T-helper 17 cell (primary cell): ENCODE results near the gene MRPL33. TPM values are rescaled to one million over a fixed set of nuclear protein-coding genes. Genes with fewer than 3 reads are reported as not detected.

Experiments
- ATAC-seq: fragments of 150-1000 bp; cut with Tn5 transposase; 2 replicates; pipeline ENCODE4 v1.10.0; 2021; ENCODE audit warnings: mild to moderate bottlenecking, moderate library complexity
- DNase-seq, 3 donors: peaks; one replicate each; pipeline versions ENCODE4 v3.0.0 to v3.0.0-alpha.2; 2020 to 2021
- H3K9me3 ChIP-seq: one replicate; pipeline ENCODE4 v1.7.0; 2013; ENCODE audit warnings: low read length, mild to moderate bottlenecking; ENCODE audit not compliant: control insufficient read depth, poor library complexity, severe bottlenecking
- H3K27ac Mint-ChIP-seq: one replicate; pipeline ENCODE4 v1.8.0; 2022; ENCODE audit warnings: mild to moderate bottlenecking, moderate library complexity, mixed read lengths
- H3K27me3 Mint-ChIP-seq: one replicate; pipeline ENCODE4 v1.8.0; 2022; ENCODE audit warnings: mixed read lengths
- H3K36me3 Mint-ChIP-seq: one replicate; pipeline ENCODE4 v1.8.0; 2022; ENCODE audit warnings: low read depth, mixed read lengths
- H3K4me1 Mint-ChIP-seq: one replicate; pipeline ENCODE4 v1.8.0; 2022; ENCODE audit warnings: mild to moderate bottlenecking, mixed read lengths
- H3K4me3 Mint-ChIP-seq: one replicate; pipeline ENCODE4 v1.8.0; 2022; ENCODE audit warnings: mild to moderate bottlenecking, moderate library complexity, mixed read lengths
- total RNA-seq, 4 donors: library from RNA in 2 of 4; stranded (reverse) in 2 of 4; gene quantifications; one replicate each; pipeline ENCODE4 v1.2.3 and lab custom pipeline; 2022 to 2026

The MRPL33 gene
- total RNA-seq, 2 donors from 2014 or later = 24.6 to 38.9 TPM

- Mint-ChIP-seq H3K27ac (no peak overlapping the region), H3K36me3 (no peaks in the 10 kb centered on the region), H3K4me3 (no peak overlapping the region), H3K4me1 (no peaks in the 10 kb centered on the region), H3K27me3 (peaks cover 10% of the 10 kb centered on the region)
- no peaks in the 10 kb centered on the region for H3K9me3 ChIP-seq
- ATAC-seq (no peak), DNase-seq (no peak)
Observed at GRCh38 chr2:27809761-27810241, 38.3 kb downstream of the MRPL33 start.

- DNase-seq (no peak), ATAC-seq (no peak)
- H3K27ac Mint-ChIP-seq = peak overlapping the region; percentile 46
- peaks cover 10% of the 10 kb centered on the region for H3K27me3 Mint-ChIP-seq
- H3K36me3 Mint-ChIP-seq = no peaks in the 10 kb centered on the region
- no peaks in the 10 kb centered on the region for H3K9me3 ChIP-seq
- H3K4me3 Mint-ChIP-seq = no peak overlapping the region
- H3K4me1 Mint-ChIP-seq = no peaks in the 10 kb centered on the region
Observed at GRCh38 chr2:27810455-27810854, 38.9 kb downstream of the MRPL33 start.

GRCh38 chr2:27811768-27812167, 40.2 kb downstream of the MRPL33 start:
- Mint-ChIP-seq H3K27me3 (peaks cover 10% of the 10 kb centered on the region), H3K4me3 (no peak overlapping the region)

GRCh38 chr2:27814758-27815157, 43.2 kb downstream of the MRPL33 start:
- H3K36me3 Mint-ChIP-seq = no peaks in the 10 kb centered on the region
- no peaks in the 10 kb centered on the region for H3K4me1 Mint-ChIP-seq
- H3K27me3 Mint-ChIP-seq = peaks cover 10% of the 10 kb centered on the region
- DNase-seq (no peak), ATAC-seq (no peak)
- H3K27ac Mint-ChIP-seq = no peak overlapping the region
- no peak overlapping the region for H3K4me3 Mint-ChIP-seq
- H3K9me3 ChIP-seq = no peaks in the 10 kb centered on the region

More at GRCh38 chr2:27811768-27812167, 40.2 kb downstream of the MRPL33 start:
- no peaks in the 10 kb centered on the region for H3K4me1 Mint-ChIP-seq
- ATAC-seq (no peak), DNase-seq (no peak)
- H3K27ac Mint-ChIP-seq = no peak overlapping the region
- H3K36me3 Mint-ChIP-seq = no peaks in the 10 kb centered on the region
- H3K9me3 ChIP-seq = no peaks in the 10 kb centered on the region

GRCh38 chr2:27815860-27816438, 44.4 kb downstream of the MRPL33 start:
- no peaks in the 10 kb centered on the region for H3K36me3 Mint-ChIP-seq
- no peak overlapping the region for H3K27ac Mint-ChIP-seq
- ATAC-seq (no peak), DNase-seq (no peak)
- H3K4me1 Mint-ChIP-seq = no peaks in the 10 kb centered on the region
- peaks cover 4% of the 10 kb centered on the region for H3K27me3 Mint-ChIP-seq
- no peaks in the 10 kb centered on the region for H3K9me3 ChIP-seq
- no peak overlapping the region for H3K4me3 Mint-ChIP-seq

DNA sequence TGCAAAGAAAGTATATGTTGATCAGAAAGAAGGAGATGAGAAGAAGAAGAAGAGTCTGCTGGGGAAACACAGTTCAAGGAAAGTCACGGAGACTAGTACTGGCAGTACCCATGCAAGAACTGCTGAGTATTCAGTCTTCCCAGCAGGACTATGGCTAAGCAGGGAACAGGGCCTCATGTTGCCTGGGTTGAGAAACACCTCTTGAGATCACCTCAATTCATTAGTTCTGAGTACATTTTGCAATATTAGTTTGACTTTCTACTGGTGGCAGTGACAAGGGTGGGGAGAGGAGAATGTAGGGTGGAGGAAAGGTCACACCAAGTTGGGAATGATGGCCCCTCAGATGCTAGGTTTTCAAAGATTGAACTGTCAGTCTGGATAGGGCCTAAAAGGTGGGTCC, 50.5 kb downstream of the MRPL33 start:
- H3K27ac Mint-ChIP-seq = no peak overlapping the region
- H3K36me3 Mint-ChIP-seq = no peaks in the 10 kb centered on the region
- H3K27me3 Mint-ChIP-seq = no peaks in the 10 kb centered on the region
- ATAC-seq = no peak
- no peak overlapping the region for H3K4me3 Mint-ChIP-seq
- H3K4me1 Mint-ChIP-seq = no peaks in the 10 kb centered on the region
- no peak for DNase-seq
- no peaks in the 10 kb centered on the region for H3K9me3 ChIP-seq

DNA sequence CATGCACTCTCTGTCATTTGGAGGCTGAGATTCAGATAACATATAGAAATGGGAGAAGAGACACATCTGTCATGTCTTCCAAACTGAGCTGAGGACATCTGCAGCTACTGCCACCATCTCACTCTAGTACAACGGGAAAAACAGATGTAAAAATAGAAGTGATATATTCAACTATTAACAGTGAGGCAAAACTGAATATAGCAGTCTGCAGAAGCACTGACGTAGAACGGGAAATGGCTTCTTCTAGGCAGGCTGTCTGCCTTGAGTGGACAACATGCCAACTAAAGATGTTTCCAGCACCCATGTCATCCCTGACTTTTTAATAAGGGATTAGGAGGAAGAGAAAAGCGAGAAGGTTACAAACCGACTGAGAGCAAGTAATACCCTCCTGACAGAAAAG, 51.6 kb downstream of the MRPL33 start:
- ATAC-seq = no peak

GRCh38 chr2:27823569-27823968, 52.0 kb downstream of the MRPL33 start:
- no peaks in the 10 kb centered on the region for H3K36me3 Mint-ChIP-seq
- no peaks in the 10 kb centered on the region for H3K9me3 ChIP-seq
- no peaks in the 10 kb centered on the region for H3K27me3 Mint-ChIP-seq
- DNase-seq (no peak), ATAC-seq (no peak)
- H3K4me1 Mint-ChIP-seq = no peaks in the 10 kb centered on the region
- H3K27ac Mint-ChIP-seq = no peak overlapping the region
- H3K4me3 Mint-ChIP-seq = no peak overlapping the region

More for the DNA sequence above, 51.6 kb downstream of the MRPL33 start:
- no peaks in the 10 kb centered on the region for H3K27me3 Mint-ChIP-seq
- H3K36me3 Mint-ChIP-seq = no peaks in the 10 kb centered on the region
- no peaks in the 10 kb centered on the region for H3K4me1 Mint-ChIP-seq
- DNase-seq = no peak
- no peak overlapping the region for H3K27ac Mint-ChIP-seq
- no peak overlapping the region for H3K4me3 Mint-ChIP-seq
- H3K9me3 ChIP-seq = no peaks in the 10 kb centered on the region

DNA sequence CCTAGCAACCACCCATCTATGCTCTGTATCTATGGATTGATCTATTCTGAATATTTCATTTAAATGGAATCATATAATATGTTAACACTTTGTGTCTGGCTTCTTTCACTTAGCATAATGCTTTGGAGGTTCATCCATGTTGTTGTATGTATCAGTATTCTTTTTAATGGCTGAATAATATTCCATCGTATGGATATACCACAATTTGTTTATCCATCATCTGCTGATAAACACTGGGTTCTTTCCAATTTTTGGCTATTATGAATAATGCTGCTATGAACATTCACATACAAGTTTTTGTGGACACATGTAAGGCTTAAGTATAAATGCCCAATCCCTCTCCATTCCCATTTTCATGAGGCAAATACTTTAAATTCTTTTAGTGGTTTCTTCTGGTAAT, 52.9 kb downstream of the MRPL33 start:
- DNase-seq (no peak), ATAC-seq (no peak)
- no peaks in the 10 kb centered on the region for H3K9me3 ChIP-seq
- Mint-ChIP-seq H3K4me1 (no peaks in the 10 kb centered on the region), H3K4me3 (no peak overlapping the region), H3K36me3 (no peaks in the 10 kb centered on the region), H3K27me3 (no peaks in the 10 kb centered on the region), H3K27ac (no peak overlapping the region)

GRCh38 chr2:27828305-27828704, 56.8 kb downstream of the MRPL33 start:
- H3K27ac Mint-ChIP-seq = no peak overlapping the region
- H3K4me1 Mint-ChIP-seq = no peaks in the 10 kb centered on the region
- H3K4me3 Mint-ChIP-seq = no peak overlapping the region
- ATAC-seq = no peak
- no peak for DNase-seq
- H3K36me3 Mint-ChIP-seq = peaks cover 5% of the 10 kb centered on the region
- H3K9me3 ChIP-seq = no peaks in the 10 kb centered on the region
- peaks cover 9% of the 10 kb centered on the region for H3K27me3 Mint-ChIP-seq

Other genes starting within 250 kb of the MRPL33 start
- 10 to 100 TPM; 26.4 to 28.7 TPM for gene ZNF512, start 188.7 kb upstream of the MRPL33 start, total RNA-seq
- 1 to 10 TPM; 1.3 TPM for gene CCDC121, start 142.7 kb upstream of the MRPL33 start, total RNA-seq
- 10 to 100 TPM; 27.6 to 27.7 TPM for gene GPN1, start 142.7 kb upstream of the MRPL33 start, total RNA-seq
- gene SUPT7L, start 108.1 kb upstream of the MRPL33 start, total RNA-seq = 10 to 100 TPM; 48.8 to 51.1 TPM
- gene SLC4A1AP, start 107.8 kb upstream of the MRPL33 start, total RNA-seq = 10 to 100 TPM; 18.2 to 18.7 TPM
- 1 to 10 TPM; 7.0 to 8.2 TPM for gene RBKS, start 118.7 kb downstream of the MRPL33 start, total RNA-seq
- gene BABAM2, start 119.0 kb downstream of the MRPL33 start, total RNA-seq = 10 to 100 TPM; 44.8 to 46.0 TPM